GM12873 (cell line): Measurements from ENCODE around the gene MAP1LC3B2.

ENCODE experiments used
- TF ChIP-seq, protein P1 (sequence below): IDR thresholded peaks from 2 replicates; pipeline ENCODE4 v1.5.1; 2012; ENCODE audit warnings: low read depth, mild to moderate bottlenecking, moderate library complexity, low read length, control low read depth; ENCODE audit not compliant: insufficient read depth; ENCODE audit errors: missing control alignments

MAP1LC3B2 gene

GRCh38 chr12:116542345-116542956, 16.7 kb upstream of the MAP1LC3B2 start:
- TF ChIP-seq, protein P1, sequence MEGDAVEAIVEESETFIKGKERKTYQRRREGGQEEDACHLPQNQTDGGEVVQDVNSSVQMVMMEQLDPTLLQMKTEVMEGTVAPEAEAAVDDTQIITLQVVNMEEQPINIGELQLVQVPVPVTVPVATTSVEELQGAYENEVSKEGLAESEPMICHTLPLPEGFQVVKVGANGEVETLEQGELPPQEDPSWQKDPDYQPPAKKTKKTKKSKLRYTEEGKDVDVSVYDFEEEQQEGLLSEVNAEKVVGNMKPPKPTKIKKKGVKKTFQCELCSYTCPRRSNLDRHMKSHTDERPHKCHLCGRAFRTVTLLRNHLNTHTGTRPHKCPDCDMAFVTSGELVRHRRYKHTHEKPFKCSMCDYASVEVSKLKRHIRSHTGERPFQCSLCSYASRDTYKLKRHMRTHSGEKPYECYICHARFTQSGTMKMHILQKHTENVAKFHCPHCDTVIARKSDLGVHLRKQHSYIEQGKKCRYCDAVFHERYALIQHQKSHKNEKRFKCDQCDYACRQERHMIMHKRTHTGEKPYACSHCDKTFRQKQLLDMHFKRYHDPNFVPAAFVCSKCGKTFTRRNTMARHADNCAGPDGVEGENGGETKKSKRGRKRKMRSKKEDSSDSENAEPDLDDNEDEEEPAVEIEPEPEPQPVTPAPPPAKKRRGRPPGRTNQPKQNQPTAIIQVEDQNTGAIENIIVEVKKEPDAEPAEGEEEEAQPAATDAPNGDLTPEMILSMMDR: no peak

- TF ChIP-seq, protein P1: no peak
These were observed 14.5 kb upstream of the MAP1LC3B2 start for GRCh38 chr12:116544656-116545055.

- TF ChIP-seq, protein P1: no peak
These were observed 14.0 kb upstream of the MAP1LC3B2 start for GRCh38 chr12:116545144-116545543.

DNA sequence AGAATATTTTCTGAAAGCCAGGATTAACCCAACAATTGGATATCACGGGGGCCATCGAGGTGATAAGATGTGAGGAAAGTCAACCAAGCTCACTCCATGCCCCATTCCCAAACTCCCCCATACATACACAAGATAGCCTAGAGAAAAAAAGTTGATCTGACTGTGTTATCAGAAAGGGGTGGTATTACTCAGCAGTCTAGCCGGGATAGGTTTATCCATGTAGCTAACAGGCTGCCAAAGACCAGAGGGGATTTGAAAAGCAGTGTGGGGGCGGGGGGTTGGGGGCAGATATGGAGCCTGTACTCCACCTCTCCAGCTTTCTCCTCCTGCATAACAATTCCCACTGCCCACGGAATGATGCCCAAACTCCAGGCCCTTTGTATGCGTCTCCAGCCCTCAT, 13.2 kb upstream of the MAP1LC3B2 start:
- TF ChIP-seq, protein P1: no peak

DNA sequence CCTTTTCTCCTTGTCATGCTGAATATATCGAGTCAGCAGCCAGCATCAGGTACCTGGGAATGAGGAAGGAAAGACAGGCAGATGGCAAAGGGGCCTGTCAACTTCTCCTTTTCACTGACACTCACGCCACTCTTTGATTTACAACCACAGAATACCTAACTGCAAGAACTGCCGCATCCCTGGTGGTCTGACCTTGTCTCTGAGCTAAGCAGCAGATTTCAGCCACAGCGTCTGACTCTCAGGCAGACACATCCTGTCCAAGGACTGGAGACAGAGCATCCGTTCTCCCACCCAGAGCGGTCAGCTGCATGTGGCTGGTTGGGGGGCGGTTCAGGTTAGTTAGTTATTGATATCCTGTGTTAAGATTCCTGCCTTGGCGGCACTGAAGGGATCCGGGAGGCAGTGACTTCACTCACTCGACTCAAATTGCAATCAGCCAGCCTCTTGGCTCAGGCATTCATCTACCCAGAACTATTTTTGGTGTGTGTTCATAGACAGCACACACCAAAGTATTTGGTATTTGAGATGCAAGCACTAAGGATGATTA, 11.2 kb upstream of the MAP1LC3B2 start:
- TF ChIP-seq, protein P1: no peak

- TF ChIP-seq, protein P1: no peak
These were observed 9.2 kb upstream of the MAP1LC3B2 start for GRCh38 chr12:116549993-116550392.

GRCh38 chr12:116551151-116551550, 8.0 kb upstream of the MAP1LC3B2 start:
- TF ChIP-seq, protein P1: no peak

DNA sequence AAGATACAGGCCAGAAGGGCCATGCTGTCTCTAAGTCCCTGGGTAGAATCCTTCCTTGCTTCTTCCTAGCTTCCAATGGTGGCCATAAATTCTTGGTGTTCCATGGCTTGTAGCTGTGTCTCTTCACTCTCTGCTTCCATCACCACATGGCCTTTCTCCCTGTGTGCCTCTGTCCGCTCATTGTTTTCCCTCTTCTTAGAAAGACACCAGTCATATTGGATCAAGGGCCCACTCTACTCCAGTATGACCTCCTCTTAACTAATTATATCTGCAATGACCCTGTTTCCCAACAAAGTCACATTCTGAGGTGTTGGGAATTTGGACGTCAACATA, 7.6 kb upstream of the MAP1LC3B2 start:
- TF ChIP-seq, protein P1: no peak
